Measurements from ENCODE around the gene OR13G1.
"Not testable (repeated sequence)": the region's sequence is repeated elsewhere in the genome, so short reads cannot be mapped to it uniquely, and the experiment has no call there.

OR13G1 gene, protein sequence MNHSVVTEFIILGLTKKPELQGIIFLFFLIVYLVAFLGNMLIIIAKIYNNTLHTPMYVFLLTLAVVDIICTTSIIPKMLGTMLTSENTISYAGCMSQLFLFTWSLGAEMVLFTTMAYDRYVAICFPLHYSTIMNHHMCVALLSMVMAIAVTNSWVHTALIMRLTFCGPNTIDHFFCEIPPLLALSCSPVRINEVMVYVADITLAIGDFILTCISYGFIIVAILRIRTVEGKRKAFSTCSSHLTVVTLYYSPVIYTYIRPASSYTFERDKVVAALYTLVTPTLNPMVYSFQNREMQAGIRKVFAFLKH

GRCh38 chr1:247679639-247680038, at the start of gene OR13G1:
TSS of gene OR13G1 (minus strand) at chr1:247679739. CDS start at chr1:247673041, 6,698 bp downstream.
- DNase-seq: no peak

- no peak for DNase-seq
These were observed 41.7 kb upstream of the OR13G1 start for GRCh38 chr1:247721222-247721621.

DNA sequence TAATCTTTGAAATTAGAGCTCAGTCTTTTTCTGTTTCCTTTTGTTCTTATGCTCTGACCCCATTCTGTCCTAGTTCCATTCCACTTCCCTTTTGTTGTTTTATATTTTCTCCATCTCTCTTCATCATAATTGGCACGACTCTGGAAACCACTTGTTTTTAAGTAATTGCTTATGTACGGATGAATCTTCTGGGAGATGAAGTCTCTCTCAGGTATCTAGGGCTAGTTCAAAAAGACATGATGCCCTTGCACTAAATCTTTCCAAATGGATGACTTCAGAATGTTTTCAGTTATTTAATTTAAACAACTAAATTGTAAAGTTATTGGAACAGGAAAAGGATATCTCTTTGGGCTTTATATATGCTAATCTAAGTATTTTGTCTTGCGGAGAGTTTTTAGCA, 37.0 kb upstream of the OR13G1 start, which contains the start of gene OR6F1:
OR6F1 (minus strand) TSS at position 101 of the 400 bp plus-strand sequence. CDS start 3,891 bp downstream, outside the sequence.
- no peak for DNase-seq

- DNase-seq: no peak
These were observed 34.2 kb upstream of the OR13G1 start for GRCh38 chr1:247713753-247714152.

DNA sequence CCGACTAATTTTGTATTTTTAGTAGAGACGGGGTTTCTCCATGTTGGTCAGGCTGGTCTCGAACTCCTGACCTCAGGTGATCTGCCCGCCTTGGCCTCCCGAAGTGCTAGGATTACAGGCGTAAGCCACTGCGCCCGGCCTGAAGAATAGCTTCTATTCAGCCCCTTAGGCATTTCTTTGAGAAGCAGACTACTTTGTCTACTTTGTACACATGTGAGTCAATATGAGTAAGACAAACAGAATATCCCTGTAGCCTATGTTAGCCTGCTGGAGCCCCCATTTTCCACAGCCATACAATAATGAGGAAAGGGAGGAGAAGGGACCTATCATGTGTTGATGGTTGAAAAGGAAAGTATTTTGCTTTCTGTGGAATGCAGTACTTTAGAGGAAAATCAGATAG, 31.1 kb upstream of the OR13G1 start:
- not testable (repeated sequence) for DNase-seq

DNA sequence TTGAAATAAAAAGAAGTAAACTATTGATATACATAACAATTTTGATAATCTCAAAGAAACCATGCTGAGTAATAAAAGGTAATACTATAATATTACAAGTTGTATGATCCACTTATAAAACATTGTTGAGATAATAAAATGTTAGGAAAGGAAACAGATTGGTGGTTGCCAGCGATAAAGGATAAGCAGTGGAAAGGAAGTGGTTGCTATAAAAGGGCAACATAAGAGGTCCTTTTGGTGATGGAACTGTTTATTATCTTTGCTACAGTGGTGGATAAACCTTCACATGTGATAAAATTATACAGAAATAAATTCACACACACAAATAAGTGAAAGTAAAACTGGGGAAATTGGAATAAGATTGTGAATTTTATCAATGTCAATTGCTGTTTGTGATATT, 21.8 kb upstream of the OR13G1 start:
- no peak for DNase-seq

- DNase-seq: no peak
These were observed 1.9 kb upstream of the OR13G1 start for GRCh38 chr1:247681288-247681897.

- no peak for DNase-seq
These were observed 632 bp upstream of the OR13G1 start for GRCh38 chr1:247680171-247680570.

DNA sequence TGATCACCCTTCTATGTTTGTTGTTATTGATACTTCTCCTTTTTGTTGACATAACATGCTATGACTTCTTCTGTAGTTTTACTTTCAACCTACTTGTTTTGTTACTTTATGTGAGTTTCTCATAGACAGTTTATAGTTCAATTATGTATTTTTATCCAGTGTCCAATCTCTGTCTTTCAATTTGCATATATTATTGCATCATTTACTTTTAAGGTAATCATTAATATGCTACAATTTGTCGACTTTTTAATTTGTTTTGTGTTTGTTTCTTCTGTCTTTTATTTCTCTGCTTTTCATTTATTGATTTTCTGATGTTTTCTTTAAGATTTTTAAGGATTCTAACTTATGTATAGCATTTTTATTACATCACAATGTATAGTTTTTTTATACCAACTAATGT, 10.3 kb downstream of the OR13G1 start:
- no peak for DNase-seq

- DNase-seq: no peak
These were observed 23.2 kb downstream of the OR13G1 start for GRCh38 chr1:247656221-247656875.

- DNase-seq: no peak
These were observed 26.5 kb downstream of the OR13G1 start for GRCh38 chr1:247653040-247653439.

GRCh38 chr1:247647864-247648263, 31.7 kb downstream of the OR13G1 start:
- no peak for DNase-seq

- DNase-seq: no peak
These were observed 32.7 kb downstream of the OR13G1 start for GRCh38 chr1:247646867-247647266.

DNA sequence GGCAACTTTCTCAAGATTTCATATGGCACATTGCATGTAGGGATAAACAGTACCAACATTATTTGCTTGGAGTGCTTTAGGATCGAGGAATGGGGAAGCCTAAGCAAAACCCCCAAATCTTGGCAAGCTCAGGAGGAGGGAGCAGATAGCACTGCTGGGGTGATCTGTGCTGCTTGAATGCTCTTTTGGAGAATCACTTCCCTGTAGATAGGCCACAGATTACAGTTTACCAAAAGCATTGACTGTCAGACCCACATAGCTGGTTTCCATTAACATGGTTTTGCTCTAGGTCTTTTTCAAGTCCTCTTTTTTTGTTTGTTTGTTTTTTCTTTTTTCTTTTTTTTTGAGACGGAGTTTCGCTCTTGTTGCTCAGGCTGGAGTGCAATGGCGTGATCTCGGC, 36.8 kb downstream of the OR13G1 start:
- DNase-seq: no peak

DNA sequence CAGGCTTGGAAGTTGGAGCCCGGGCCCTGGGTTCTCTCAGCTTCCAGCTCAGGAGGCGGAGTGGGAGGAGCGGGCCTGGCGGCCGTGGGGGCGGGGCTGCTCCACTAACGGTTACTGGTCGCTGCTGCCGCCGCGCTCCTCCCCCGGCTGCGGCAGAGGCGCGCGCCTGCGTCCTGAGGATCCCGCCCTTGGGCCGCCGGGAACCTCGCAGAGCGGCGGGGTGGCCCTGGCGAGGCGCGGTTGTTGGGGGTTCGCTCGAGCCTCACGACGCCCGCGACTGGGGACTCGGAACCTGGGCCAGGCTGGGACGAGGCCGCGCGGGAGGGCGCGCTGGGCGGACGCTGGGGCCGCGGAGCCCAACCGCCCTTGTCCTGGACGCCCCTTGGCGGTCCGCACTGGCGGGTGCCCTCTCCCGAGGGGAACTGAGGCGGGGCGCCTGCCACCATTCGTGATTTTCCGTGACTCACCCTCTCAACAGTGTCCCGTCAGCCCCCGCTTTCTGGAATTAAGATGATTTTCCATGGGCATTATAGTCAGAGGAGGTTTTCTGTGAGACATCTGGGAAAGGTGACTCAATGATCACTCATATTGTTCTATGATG, 40.1 kb downstream of the OR13G1 start:
- DNase-seq: peak; percentile 23

GRCh38 chr1:247638781-247639180, 40.8 kb downstream of the OR13G1 start:
- DNase-seq: no peak

DNA sequence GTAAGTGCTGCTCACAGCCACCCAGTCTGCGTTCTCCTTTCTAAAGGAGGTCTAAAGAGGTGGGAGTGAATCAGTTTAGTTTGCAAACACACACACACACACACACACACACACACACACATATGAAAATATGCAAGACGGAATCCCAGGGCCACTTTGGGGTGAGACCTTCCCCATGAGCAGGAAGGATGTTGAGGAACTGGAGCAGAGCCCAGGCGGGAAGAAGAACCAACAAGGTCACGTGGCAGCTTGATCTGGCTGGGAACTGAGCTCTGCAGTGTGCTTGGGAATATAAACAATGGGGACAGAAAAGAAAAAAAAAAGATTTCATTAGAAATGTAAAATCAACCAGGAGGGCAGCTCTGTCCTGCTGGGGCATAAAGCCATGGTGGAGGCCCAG, 41.5 kb downstream of the OR13G1 start:
- DNase-seq: no peak

GRCh38 chr1:247627951-247628350, 51.6 kb downstream of the OR13G1 start:
- DNase-seq: no peak
